Naive thymus-derived CD4-positive, alpha-beta T cell (primary cell): Measurements from ENCODE around the gene DBI. TPM values are rescaled to one million over a fixed set of nuclear protein-coding genes. Genes with fewer than 3 reads are reported as not detected.

Experiments
- ATAC-seq: fragments of 150-1000 bp; cut with Tn5 transposase; 2 replicates; pipeline ENCODE4 v1.10.0; 2021; ENCODE audit warnings: mild to moderate bottlenecking, moderate library complexity
- CTCF ChIA-PET: fragments of 350-600 bp; sonication (Branson Sonifier 250); formaldehyde crosslinking; loops from one replicate; lab custom pipeline; 2021; ENCODE audit warnings: antibody characterized with exemption; lab: Charles Lee
- POLR2A ChIA-PET: fragments of 350-600 bp; sonication (Branson Sonifier 250); formaldehyde crosslinking; loops from one replicate; lab custom pipeline; 2021; ENCODE audit warnings: antibody characterized with exemption, inconsistent platforms; lab: Charles Lee
- DNase-seq, 9 donors: peaks; one replicate each; pipeline versions ENCODE4 v3.0.0 to v3.0.0-alpha.2; 2020 to 2022; ENCODE audit warnings: mixed read lengths in 1 of 9
- H3K27ac ChIP-seq: one replicate; pipeline ENCODE4 v1.7.0; 2013; ENCODE audit warnings: mild to moderate bottlenecking, low read depth, low read length, moderate library complexity
- H3K27me3 ChIP-seq, 2 donors: one replicate each; pipeline ENCODE4 v1.7.0; 2013; ENCODE audit warnings: low read length in 2 of 2, mild to moderate bottlenecking in 2 of 2, moderate library complexity in 2 of 2; ENCODE audit not compliant: control insufficient read depth in 2 of 2, insufficient read depth in 2 of 2
- H3K36me3 ChIP-seq, 3 experiments: 1 replicate in 2 of 3; 2 replicates in 1 of 3; pipeline ENCODE4 v1.7.0; 2013; ENCODE audit warnings: low read length in 3 of 3, mild to moderate bottlenecking in 3 of 3, moderate library complexity in 1 of 3; ENCODE audit not compliant: insufficient read depth in 3 of 3, control insufficient read depth in 2 of 3
- H3K4me1 ChIP-seq, 2 donors: one replicate each; pipeline ENCODE4 v1.7.0; 2013; ENCODE audit warnings: low read length in 2 of 2, mild to moderate bottlenecking in 2 of 2, moderate library complexity in 1 of 2; ENCODE audit not compliant: control insufficient read depth in 2 of 2, insufficient read depth in 2 of 2
- H3K4me3 ChIP-seq: 2 replicates; pipeline ENCODE4 v1.7.0; 2013; ENCODE audit warnings: mild to moderate bottlenecking, low read length
- H3K9me3 ChIP-seq, 3 experiments: 1 replicate in 2 of 3; 2 replicates in 1 of 3; pipeline ENCODE4 v1.7.0; 2013; ENCODE audit warnings: low read length in 3 of 3; ENCODE audit not compliant: control insufficient read depth in 2 of 3
- H3K27ac Mint-ChIP-seq, 9 donors: one replicate each; pipeline ENCODE4 v1.8.0; 2020 to 2022; ENCODE audit warnings: mixed read lengths in 9 of 9, mild to moderate bottlenecking in 8 of 9, moderate library complexity in 5 of 9, inconsistent platforms in 2 of 9
- H3K27me3 Mint-ChIP-seq, 5 donors: one replicate each; pipeline ENCODE4 v1.8.0; 2021 to 2022; ENCODE audit warnings: mixed read lengths in 5 of 5, mild to moderate bottlenecking in 1 of 5
- H3K36me3 Mint-ChIP-seq, 5 donors: one replicate each; pipeline ENCODE4 v1.8.0; 2020 to 2022; ENCODE audit warnings: mixed read lengths in 5 of 5, mild to moderate bottlenecking in 3 of 5, inconsistent platforms in 1 of 5
- H3K4me1 Mint-ChIP-seq, 7 donors: one replicate each; pipeline ENCODE4 v1.8.0; 2020 to 2022; ENCODE audit warnings: mixed read lengths in 7 of 7, mild to moderate bottlenecking in 3 of 7, inconsistent platforms in 1 of 7
- H3K4me3 Mint-ChIP-seq, 10 donors: one replicate each; pipeline ENCODE4 v1.8.0; 2020 to 2022; ENCODE audit warnings: mild to moderate bottlenecking in 10 of 10, mixed read lengths in 10 of 10, moderate library complexity in 6 of 10, inconsistent platforms in 2 of 10
- H3K9me3 Mint-ChIP-seq, 11 donors: one replicate each; pipeline ENCODE4 v1.8.0; 2020 to 2022; ENCODE audit warnings: mixed read lengths in 11 of 11, mild to moderate bottlenecking in 4 of 11, inconsistent platforms in 1 of 11, moderate library complexity in 1 of 11
- intact Hi-C, 2 donors: fragments of 100-400 bp; cut with micrococcal nuclease; formaldehyde crosslinking; loops; one replicate each; pipeline ENCODE4 v1.15.1; 2023
- polyA plus RNA-seq, 2 donors: library from polyadenylated mRNA; unstranded; fragments of 300-500 nt; fragmentation: Illumina TruSeq; gene quantifications; one replicate each; pipeline ENCODE4 v1.2.3, GENCODE V29; 2021
- total RNA-seq, 6 experiments: library from RNA in 5 of 6; stranded (reverse) in 5 of 6; gene quantifications; 1 replicate in 5 of 6; 2 replicates in 1 of 6; pipeline ENCODE4 v1.2.3 and lab custom pipeline; 2021 to 2026

The DBI gene
- total and polyA plus RNA-seq, 7 experiments from 2014 or later, result 29.3 to 253 (median 42.9) TPM

GRCh38 chr2:119384971-119385370 lies 18.2 kb downstream of the DBI start:
- intact Hi-C loops, result no loop called here
- Histone ChIP-seq H3K27ac (no peak overlapping the region), H3K9me3 (no peaks in the 10 kb centered on the region), H3K4me3 (no peak overlapping the region), H3K36me3 (no peaks in the 10 kb centered on the region), H3K4me1 (no peaks in the 10 kb centered on the region), H3K27me3 (no peaks in the 10 kb centered on the region)
- ChIA-PET CTCF (no interaction called here), POLR2A (no interaction called here)
- peaks cover 0 to 7% (median 0%) of the 10 kb centered on the region in 7 donors for H3K4me1 Mint-ChIP-seq
- DNase-seq, result no peak
- H3K27me3 Mint-ChIP-seq, result peaks cover 8 to 28% (median 10%) of the 10 kb centered on the region in 5 donors
- ATAC-seq, result no peak
- no peak overlapping the region for H3K27ac Mint-ChIP-seq
- H3K9me3 Mint-ChIP-seq, result peaks cover 0 to 4% (median 0%) of the 10 kb centered on the region in 11 donors
- peaks cover 0 to 5% (median 0%) of the 10 kb centered on the region in 5 donors for H3K36me3 Mint-ChIP-seq
- H3K4me3 Mint-ChIP-seq, result no peak overlapping the region

GRCh38 chr2:119385466-119385865 lies 18.7 kb downstream of the DBI start:
- H3K9me3 ChIP-seq, result no peaks in the 10 kb centered on the region
- H3K27me3 Mint-ChIP-seq, result peaks cover 8 to 24% (median 10%) of the 10 kb centered on the region in 5 donors
- POLR2A ChIA-PET, result no interaction called here
- H3K36me3 Mint-ChIP-seq, result peaks cover 0 to 5% (median 0%) of the 10 kb centered on the region in 5 donors
- no peak overlapping the region for H3K4me3 Mint-ChIP-seq
- no peaks in the 10 kb centered on the region for H3K4me1 ChIP-seq
- ATAC-seq (no peak), DNase-seq (no peak)
- H3K27ac ChIP-seq, result no peak overlapping the region
- no peaks in the 10 kb centered on the region for H3K27me3 ChIP-seq
- no peak overlapping the region for H3K27ac Mint-ChIP-seq
- peaks cover 0 to 7% (median 0%) of the 10 kb centered on the region in 7 donors for H3K4me1 Mint-ChIP-seq
- no peaks in the 10 kb centered on the region for H3K36me3 ChIP-seq
- intact Hi-C loops, result no loop called here
- CTCF ChIA-PET, result no interaction called here
- H3K9me3 Mint-ChIP-seq, result peaks cover 0 to 4% (median 0%) of the 10 kb centered on the region in 11 donors
- no peak overlapping the region for H3K4me3 ChIP-seq

- POLR2A ChIA-PET, result no interaction called here
- ATAC-seq (peak; percentile 78), DNase-seq (peak in 1 of 9 donors; percentile 32)
- H3K36me3 Mint-ChIP-seq, result peaks cover 0 to 5% (median 0%) of the 10 kb centered on the region in 5 donors
- H3K27me3 Mint-ChIP-seq, result peaks cover 8 to 14% (median 10%) of the 10 kb centered on the region in 5 donors
- no peak overlapping the region for H3K27ac ChIP-seq
- H3K4me3 ChIP-seq, result no peak overlapping the region
- H3K4me1 Mint-ChIP-seq, result peaks cover 0 to 7% (median 0%) of the 10 kb centered on the region in 7 donors
- no peak overlapping the region for H3K4me3 Mint-ChIP-seq
- H3K4me1 ChIP-seq, result no peaks in the 10 kb centered on the region
- H3K9me3 Mint-ChIP-seq, result peaks cover 0 to 4% (median 0%) of the 10 kb centered on the region in 11 donors
- H3K9me3 ChIP-seq, result no peaks in the 10 kb centered on the region
- CTCF ChIA-PET, result no interaction called here
- H3K27me3 ChIP-seq, result no peaks in the 10 kb centered on the region
- peak overlapping the region in 1 of 9 donors; percentile 57 for H3K27ac Mint-ChIP-seq
- intact Hi-C loops, result no loop called here
- no peaks in the 10 kb centered on the region for H3K36me3 ChIP-seq
Observed at GRCh38 chr2:119387381-119388129, 20.8 kb downstream of the DBI start.

GRCh38 chr2:119389615-119390306 lies 23.0 kb downstream of the DBI start:
- no peaks in the 10 kb centered on the region for H3K4me1 ChIP-seq
- no peaks in the 10 kb centered on the region for H3K36me3 ChIP-seq
- POLR2A ChIA-PET, result no interaction called here
- H3K4me3 ChIP-seq, result no peak overlapping the region
- CTCF ChIA-PET, result no interaction called here
- Mint-ChIP-seq H3K4me3 (no peak overlapping the region), H3K36me3 (no peaks in the 10 kb centered on the region), H3K27ac (no peak overlapping the region), H3K4me1 (peaks cover 0 to 7% (median 0%) of the 10 kb centered on the region in 7 donors), H3K27me3 (peaks cover 0 to 13% (median 5%) of the 10 kb centered on the region in 5 donors), H3K9me3 (no peaks in the 10 kb centered on the region)
- intact Hi-C loops, result no loop called here
- DNase-seq, result no peak
- ATAC-seq, result no peak
- no peak overlapping the region for H3K27ac ChIP-seq
- H3K9me3 ChIP-seq, result no peaks in the 10 kb centered on the region
- H3K27me3 ChIP-seq, result no peaks in the 10 kb centered on the region

GRCh38 chr2:119393971-119394748 lies 27.4 kb downstream of the DBI start:
- DNase-seq (no peak), ATAC-seq (no peak)
- H3K4me1 ChIP-seq, result no peaks in the 10 kb centered on the region
- peaks cover 0 to 6% (median 0%) of the 10 kb centered on the region in 5 donors for H3K27me3 Mint-ChIP-seq
- intact Hi-C loops, result no loop called here
- H3K36me3 ChIP-seq, result no peaks in the 10 kb centered on the region
- H3K36me3 Mint-ChIP-seq, result no peaks in the 10 kb centered on the region
- CTCF ChIA-PET, result no interaction called here
- H3K4me3 ChIP-seq, result no peak overlapping the region
- no peaks in the 10 kb centered on the region for H3K27me3 ChIP-seq
- no peak overlapping the region for H3K27ac Mint-ChIP-seq
- peaks cover 0 to 2% (median 0%) of the 10 kb centered on the region in 7 donors for H3K4me1 Mint-ChIP-seq
- POLR2A ChIA-PET, result no interaction called here
- H3K9me3 ChIP-seq, result no peaks in the 10 kb centered on the region
- H3K4me3 Mint-ChIP-seq, result no peak overlapping the region
- no peaks in the 10 kb centered on the region for H3K9me3 Mint-ChIP-seq
- no peak overlapping the region for H3K27ac ChIP-seq

- POLR2A ChIA-PET, result no interaction called here
- CTCF ChIA-PET, result no interaction called here
- Mint-ChIP-seq H3K9me3 (no peaks in the 10 kb centered on the region), H3K4me3 (no peak overlapping the region), H3K27me3 (peaks cover 2 to 5% (median 4%) of the 10 kb centered on the region in 5 donors), H3K27ac (no peak overlapping the region), H3K36me3 (no peaks in the 10 kb centered on the region), H3K4me1 (peaks cover 0 to 2% (median 0%) of the 10 kb centered on the region in 7 donors)
- H3K27ac ChIP-seq, result no peak overlapping the region
- intact Hi-C loops, result no loop called here
- no peaks in the 10 kb centered on the region for H3K27me3 ChIP-seq
- no peak for DNase-seq
- H3K9me3 ChIP-seq, result no peaks in the 10 kb centered on the region
- no peak for ATAC-seq
- H3K4me1 ChIP-seq, result no peaks in the 10 kb centered on the region
- H3K4me3 ChIP-seq, result no peak overlapping the region
- no peaks in the 10 kb centered on the region for H3K36me3 ChIP-seq
Observed at GRCh38 chr2:119397196-119397595, 30.4 kb downstream of the DBI start.
